SK-N-MC (cell line): ENCODE data around the gene SST.

Source experiments
- EZH2 ChIP-seq: fragments of 200-600 bp; sonication (generic); IDR thresholded peaks from one replicate; pipeline ENCODE4 v1.6.1; 2017; ENCODE audit warnings: antibody characterized with exemption
- FOXP2 ChIP-seq: optimal IDR thresholded peaks from 2 replicates; pipeline ENCODE3; 2011; ENCODE audit warnings: mild to moderate bottlenecking, moderate library complexity; ENCODE audit not compliant: insufficient read depth; ENCODE audit errors: extremely low read length, control extremely low read depth
- POLR2AphosphoS5 ChIP-seq: IDR thresholded peaks from 2 replicates; pipeline ENCODE4 v1.6.1; 2012; ENCODE audit warnings: mild to moderate bottlenecking, low read depth, low read length, borderline replicate concordance

DNA sequence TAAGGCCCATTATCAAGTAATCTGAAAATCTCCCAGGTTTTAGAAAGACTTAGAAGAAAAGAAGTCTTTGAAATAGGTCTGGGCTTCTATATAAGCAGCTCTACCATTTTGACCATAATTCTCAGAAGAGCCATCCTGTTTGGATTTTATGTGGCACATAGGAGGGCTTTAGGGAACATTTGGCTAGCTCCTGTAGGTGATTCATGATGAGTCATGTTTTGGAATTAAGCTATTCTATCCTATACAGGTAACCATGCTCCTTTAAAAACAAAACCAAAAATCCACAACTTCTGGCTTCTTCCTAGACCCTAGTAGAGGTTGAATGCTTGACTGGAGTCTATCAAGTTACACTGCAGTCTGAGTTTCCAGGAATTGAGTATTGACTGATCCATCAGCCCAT is 8.9 kb downstream of the SST start:
- TF ChIP-seq EZH2 (no peak), POLR2AphosphoS5 (no peak), FOXP2 (no peak)
